Measurements from ENCODE around the gene LHFPL3. TPM values are rescaled to one million over a fixed set of nuclear protein-coding genes. Genes with fewer than 3 reads are reported as not detected.

Gene LHFPL3
- total and polyA plus RNA-seq, 2 of the 13 experiments (the other 11 are each of a cell fraction or from before 2014, with no cell fraction given): not detected

DNA sequence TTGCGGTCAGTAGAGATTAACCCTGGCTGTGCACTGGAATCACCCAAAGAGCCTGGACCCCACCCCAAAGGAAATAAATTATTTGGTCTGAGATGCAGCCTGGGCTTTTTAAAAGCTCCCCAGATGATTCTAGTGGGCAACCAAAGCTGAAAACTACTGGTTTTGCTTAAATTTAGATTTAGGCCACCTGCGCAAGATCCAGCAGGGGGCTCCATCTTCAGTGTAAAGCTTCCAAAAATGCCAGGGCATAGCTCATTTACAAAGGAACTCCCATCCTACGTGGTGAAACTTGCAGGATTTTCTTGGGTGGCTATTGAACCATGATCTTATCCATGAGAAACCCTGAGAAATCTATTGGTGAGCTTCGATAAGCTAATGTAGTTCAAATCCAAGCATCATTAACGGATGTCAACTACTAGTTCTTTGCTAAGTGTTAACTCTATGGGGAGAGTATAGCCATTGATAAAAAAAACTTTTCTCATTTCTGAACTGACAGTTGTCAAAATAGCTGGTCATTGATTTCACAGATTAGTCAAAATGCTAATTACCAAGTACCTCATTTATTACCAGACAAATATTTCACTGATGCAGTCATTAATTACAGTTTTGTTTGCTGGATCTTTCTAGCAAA lies 315.3 kb downstream of the LHFPL3 start (continued):
- TF ChIP-seq, protein P1, sequence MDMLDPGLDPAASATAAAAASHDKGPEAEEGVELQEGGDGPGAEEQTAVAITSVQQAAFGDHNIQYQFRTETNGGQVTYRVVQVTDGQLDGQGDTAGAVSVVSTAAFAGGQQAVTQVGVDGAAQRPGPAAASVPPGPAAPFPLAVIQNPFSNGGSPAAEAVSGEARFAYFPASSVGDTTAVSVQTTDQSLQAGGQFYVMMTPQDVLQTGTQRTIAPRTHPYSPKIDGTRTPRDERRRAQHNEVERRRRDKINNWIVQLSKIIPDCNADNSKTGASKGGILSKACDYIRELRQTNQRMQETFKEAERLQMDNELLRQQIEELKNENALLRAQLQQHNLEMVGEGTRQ (IDR thresholded peaks at IDR 0.05; ENCODE audit: low read depth, low read length): no peak
- TF ChIP-seq, protein P1 (CRISPR knock-in tag; IDR thresholded peaks at IDR 0.05; ENCODE audit: borderline replicate concordance): no peak
- no peak for TF ChIP-seq PPARG (CRISPR knock-in tag; conservative IDR thresholded peaks at IDR 0.05)

DNA sequence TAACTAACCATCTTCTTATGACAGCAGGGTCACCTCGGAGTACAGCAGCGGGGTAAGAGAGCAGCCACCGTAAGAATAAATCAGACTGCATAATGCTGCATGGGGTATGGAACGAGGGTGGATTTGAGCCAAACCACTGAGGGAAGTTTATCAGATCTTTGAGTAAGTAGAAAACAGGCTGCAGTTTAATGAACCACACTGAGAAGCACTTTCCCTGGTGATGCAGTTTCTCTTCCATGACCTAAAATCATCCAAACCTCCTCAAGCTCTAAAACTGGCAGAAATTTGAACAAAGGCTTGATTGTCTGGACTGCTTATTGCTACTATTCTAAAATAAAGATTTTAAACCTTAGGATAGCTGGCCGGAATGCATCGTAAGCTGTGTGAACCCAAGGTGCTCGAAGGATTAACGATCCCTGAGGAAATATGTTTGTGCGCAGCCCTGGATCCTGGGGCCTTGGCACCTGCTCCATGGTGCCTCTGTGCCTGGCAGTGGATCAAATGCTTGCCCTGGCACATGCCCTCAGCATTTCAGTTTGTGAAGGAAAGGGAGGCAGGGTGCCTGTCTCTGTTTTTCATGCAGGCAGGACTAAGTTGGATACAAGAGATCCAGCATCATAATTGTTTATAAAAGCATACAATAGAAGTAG lies 322.7 kb downstream of the LHFPL3 start:
- DNase-seq (ENCODE audit: low spot score): no peak
- POLR2A ChIA-PET: no interaction called here
- in situ Hi-C loops (cut with HindIII; ENCODE audit: extremely low pct_ligation_motif_present, low pct_unique_long_range_greater_than_20kb): no loop called here

More for the DNA sequence above, 322.7 kb downstream of the LHFPL3 start:
- Histone ChIP-seq H3K4me3 (replicated peaks in 1 of 3; ENCODE audit: insufficient read depth in 1 of 3, low read depth in 2 of 3, low read length in 3 of 3) (no peak overlapping the region), H3K9ac (ENCODE audit: insufficient read depth, low read depth, low read length) (no peak overlapping the region), H3K79me2 (ENCODE audit: insufficient read depth, low read length) (no peaks in the 10 kb centered on the region), H3K4me1 (ENCODE audit: insufficient read depth, low read length) (no peaks in the 10 kb centered on the region), H3K36me3 (replicated peaks in 1 of 2; ENCODE audit: control insufficient read depth in 1 of 2, insufficient read depth in 2 of 2, low read length in 2 of 2) (no peaks in the 10 kb centered on the region), H3K4me2 (ENCODE audit: low read depth, low read length) (no peak overlapping the region), H3K27me3 (ENCODE audit: control insufficient read depth in 1 of 2, insufficient read depth in 2 of 2, low read length in 2 of 2) (peaks cover 0 to 3% of the 10 kb centered on the region in 2 experiments; a peak in 1 of 5 replicates), H4K20me1 (ENCODE audit: insufficient read depth, low read length) (no peaks in the 10 kb centered on the region), H2AFZ (ENCODE audit: low read length) (no peak overlapping the region), H3K9me3 (ENCODE audit: low read length) (no peaks in the 10 kb centered on the region), H3K27ac (ENCODE audit: extremely low read length, insufficient read depth, low read length) (no peak overlapping the region)
- TF ChIP-seq SALL2 (CRISPR knock-in tag; IDR thresholded peaks at IDR 0.05): no peak
- no peak for TF ChIP-seq ZFP36L1 (CRISPR knock-in tag; IDR thresholded peaks at IDR 0.05)
- TF ChIP-seq MAFG (CRISPR knock-in tag; IDR thresholded peaks at IDR 0.05): no peak
- TF ChIP-seq, protein P2, sequence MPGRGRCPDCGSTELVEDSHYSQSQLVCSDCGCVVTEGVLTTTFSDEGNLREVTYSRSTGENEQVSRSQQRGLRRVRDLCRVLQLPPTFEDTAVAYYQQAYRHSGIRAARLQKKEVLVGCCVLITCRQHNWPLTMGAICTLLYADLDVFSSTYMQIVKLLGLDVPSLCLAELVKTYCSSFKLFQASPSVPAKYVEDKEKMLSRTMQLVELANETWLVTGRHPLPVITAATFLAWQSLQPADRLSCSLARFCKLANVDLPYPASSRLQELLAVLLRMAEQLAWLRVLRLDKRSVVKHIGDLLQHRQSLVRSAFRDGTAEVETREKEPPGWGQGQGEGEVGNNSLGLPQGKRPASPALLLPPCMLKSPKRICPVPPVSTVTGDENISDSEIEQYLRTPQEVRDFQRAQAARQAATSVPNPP (CRISPR knock-in tag; IDR thresholded peaks at IDR 0.05): no peak
- TF ChIP-seq ZSCAN9 (CRISPR knock-in tag; IDR thresholded peaks at IDR 0.05; ENCODE audit: borderline replicate concordance): no peak
- TF ChIP-seq ZNF160 (CRISPR knock-in tag; IDR thresholded peaks at IDR 0.05): no peak
- FAIRE-seq (no peak), ATAC-seq (no peak)
- 4% methylated on average over 9 of the region's 9 CpGs for WGBS (ENCODE audit: low lambda C conversion rate)
- no TSS peak for BruUV-seq (replicated peaks)
- CTCF ChIA-PET (ENCODE audit: low intra/inter-chr PET ratio, low total read pairs): no interaction called here
- intact Hi-C loops (cut with micrococcal nuclease; ENCODE audit: unreplicated experiment): no loop called here
